NCI-H510A (cell line): Measurements from ENCODE around the gene SPTBN2.
A peak's percentile ranks its signal among the peaks of the same experiment; 100 is the strongest.

ENCODE experiments used
- DNase-seq: peaks from one replicate; lab custom pipeline; 2025; lab: John Stamatoyannopoulos, UW

SPTBN2 gene

GRCh38 chr11:66639066-66639813 lies 89.8 kb downstream of the SPTBN2 start:
- no peak for DNase-seq

GRCh38 chr11:66638177-66639065 lies 90.6 kb downstream of the SPTBN2 start, which contains the start of gene RBM4:
Gene RBM4 (plus strand): TSS chr11:66638703. CDS start chr11:66639712, 1,009 bp downstream.
- peak; percentile 99 for DNase-seq

GRCh38 chr11:66637557-66638176 lies 91.3 kb downstream of the SPTBN2 start:
- DNase-seq = no peak

- no peak for DNase-seq
Measured at GRCh38 chr11:66636411-66636810, 92.6 kb downstream of the SPTBN2 start.
